ENCODE measurements around the gene UBASH3B.

The UBASH3B gene

GRCh38 chr11:122813894-122814270 is 158.4 kb downstream of the UBASH3B start:
- no peak for DNase-seq (ENCODE audit: extremely low read depth, low read depth)
- TF ChIP-seq CTCF (IDR thresholded peaks at IDR 0.05; ENCODE audit: low read depth, low read length, missing control alignments), result no peak
- H3K4me3 ChIP-seq (replicated peaks; ENCODE audit: low read depth, low read length), result no peak overlapping the region

- DNase-seq (ENCODE audit: extremely low read depth, low read depth), result no peak
- H3K4me3 ChIP-seq (replicated peaks; ENCODE audit: low read depth, low read length), result no peak overlapping the region
- no peak for TF ChIP-seq CTCF (IDR thresholded peaks at IDR 0.05; ENCODE audit: low read depth, low read length, missing control alignments)
These were observed 158.9 kb downstream of the UBASH3B start for GRCh38 chr11:122814401-122814800.

GRCh38 chr11:122815900-122816299 is 160.4 kb downstream of the UBASH3B start:
- DNase-seq (ENCODE audit: extremely low read depth, low read depth), result no peak
- TF ChIP-seq CTCF (IDR thresholded peaks at IDR 0.05; ENCODE audit: low read depth, low read length, missing control alignments), result no peak
- no peak overlapping the region for H3K4me3 ChIP-seq (replicated peaks; ENCODE audit: low read depth, low read length)

GRCh38 chr11:122816761-122817520 is 161.4 kb downstream of the UBASH3B start:
- no peak for DNase-seq (ENCODE audit: extremely low read depth, low read depth)
- H3K4me3 ChIP-seq (replicated peaks; ENCODE audit: low read depth, low read length), result no peak overlapping the region
- no peak for TF ChIP-seq CTCF (IDR thresholded peaks at IDR 0.05; ENCODE audit: low read depth, low read length, missing control alignments)

- no peak overlapping the region for H3K4me3 ChIP-seq (replicated peaks; ENCODE audit: low read depth, low read length)
- no peak for TF ChIP-seq CTCF (IDR thresholded peaks at IDR 0.05; ENCODE audit: low read depth, low read length, missing control alignments)
- no peak for DNase-seq (ENCODE audit: extremely low read depth, low read depth)
These were observed 164.6 kb downstream of the UBASH3B start for GRCh38 chr11:122820158-122820557.

- no peak for DNase-seq (ENCODE audit: extremely low read depth, low read depth)
- no peak overlapping the region for H3K4me3 ChIP-seq (replicated peaks; ENCODE audit: low read depth, low read length)
- no peak for TF ChIP-seq CTCF (IDR thresholded peaks at IDR 0.05; ENCODE audit: low read depth, low read length, missing control alignments)
These were observed 165.6 kb downstream of the UBASH3B start for GRCh38 chr11:122821169-122821568.

- H3K4me3 ChIP-seq (replicated peaks; ENCODE audit: low read depth, low read length), result no peak overlapping the region
- TF ChIP-seq CTCF (IDR thresholded peaks at IDR 0.05; ENCODE audit: low read depth, low read length, missing control alignments), result no peak
- no peak for DNase-seq (ENCODE audit: extremely low read depth, low read depth)
These were observed 166.7 kb downstream of the UBASH3B start for GRCh38 chr11:122822241-122822640.

Data from HFF-Myc (cell line).